MM.1S (cell line): Measurements from ENCODE around the gene INPP5D.

ENCODE experiments used
- EZH2 ChIP-seq: fragments of 300-600 bp; sonication (generic); optimal IDR thresholded peaks from 2 replicates; pipeline ENCODE3; 2017; ENCODE audit warnings: low read depth, mild to moderate bottlenecking, antibody characterized with exemption, low read length, mixed read lengths
- EZH2phosphoT487 ChIP-seq: fragments of 300-600 bp; sonication (generic); IDR thresholded peaks from 2 replicates; pipeline ENCODE4 v1.6.1; 2018; ENCODE audit warnings: antibody characterized with exemption, low read length
- TF ChIP-seq, protein P1 (sequence below): fragments of 300-600 bp; sonication (generic); IDR thresholded peaks from 2 replicates; pipeline ENCODE4 v1.5.1; 2016; ENCODE audit warnings: antibody characterized with exemption, low read length, mixed read lengths

- TF ChIP-seq EZH2 = no peak
- TF ChIP-seq, protein P1, sequence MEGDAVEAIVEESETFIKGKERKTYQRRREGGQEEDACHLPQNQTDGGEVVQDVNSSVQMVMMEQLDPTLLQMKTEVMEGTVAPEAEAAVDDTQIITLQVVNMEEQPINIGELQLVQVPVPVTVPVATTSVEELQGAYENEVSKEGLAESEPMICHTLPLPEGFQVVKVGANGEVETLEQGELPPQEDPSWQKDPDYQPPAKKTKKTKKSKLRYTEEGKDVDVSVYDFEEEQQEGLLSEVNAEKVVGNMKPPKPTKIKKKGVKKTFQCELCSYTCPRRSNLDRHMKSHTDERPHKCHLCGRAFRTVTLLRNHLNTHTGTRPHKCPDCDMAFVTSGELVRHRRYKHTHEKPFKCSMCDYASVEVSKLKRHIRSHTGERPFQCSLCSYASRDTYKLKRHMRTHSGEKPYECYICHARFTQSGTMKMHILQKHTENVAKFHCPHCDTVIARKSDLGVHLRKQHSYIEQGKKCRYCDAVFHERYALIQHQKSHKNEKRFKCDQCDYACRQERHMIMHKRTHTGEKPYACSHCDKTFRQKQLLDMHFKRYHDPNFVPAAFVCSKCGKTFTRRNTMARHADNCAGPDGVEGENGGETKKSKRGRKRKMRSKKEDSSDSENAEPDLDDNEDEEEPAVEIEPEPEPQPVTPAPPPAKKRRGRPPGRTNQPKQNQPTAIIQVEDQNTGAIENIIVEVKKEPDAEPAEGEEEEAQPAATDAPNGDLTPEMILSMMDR = no peak
- no peak for TF ChIP-seq EZH2phosphoT487
Measured at GRCh38 chr2:233141901-233142300, 81.8 kb downstream of the INPP5D start.
